Heart right ventricle (tissue), 16 donors: ENCODE data around the gene WDR35. TPM values are rescaled to one million over a fixed set of nuclear protein-coding genes. Genes with fewer than 3 reads are reported as not detected.

Experiments used
- ATAC-seq, 8 donors: fragments of 200-7000 bp; cut with Tn5 transposase; one replicate each; pipeline ENCODE4 v1.9.1; 2020; ENCODE audit warnings: mild to moderate bottlenecking in 8 of 8, moderate library complexity in 8 of 8, moderate number of reproducible peaks in 1 of 8
- DNase-seq, 2 donors: peaks; one replicate each; pipeline ENCODE4 v3.0.0-alpha.2; 2020
- H3K27ac ChIP-seq, 10 donors: fragments of 200-600 bp; sonication (generic) in 2 of 10; one replicate each; pipeline versions ENCODE4 v1.5.0 to v1.8.0; 2020 to 2022; ENCODE audit warnings: mild to moderate bottlenecking in 3 of 10
- H3K27me3 ChIP-seq, 7 donors: fragments of 200-600 bp; one replicate each; pipeline ENCODE4 v1.8.0; 2021 to 2022; ENCODE audit warnings: mild to moderate bottlenecking in 2 of 7
- H3K36me3 ChIP-seq, 9 donors: fragments of 200-600 bp; sonication (generic) in 1 of 9; one replicate each; pipeline versions ENCODE4 v1.5.0 to v1.8.0; 2020 to 2022; ENCODE audit warnings: mild to moderate bottlenecking in 2 of 9
- H3K4me1 ChIP-seq, 9 donors: fragments of 200-600 bp; sonication (generic) in 1 of 9; one replicate each; pipeline versions ENCODE4 v1.5.0 to v1.8.0; 2020 to 2022; ENCODE audit warnings: mild to moderate bottlenecking in 4 of 9
- H3K4me3 ChIP-seq, 10 donors: fragments of 200-600 bp; sonication (generic) in 2 of 10; one replicate each; pipeline versions ENCODE4 v1.5.0 to v1.8.0; 2020 to 2022; ENCODE audit warnings: mild to moderate bottlenecking in 7 of 10, moderate library complexity in 2 of 10
- H3K9me3 ChIP-seq, 11 donors: fragments of 200-600 bp in 10 of 11; sonication (generic) in 2 of 11; one replicate each; pipeline versions ENCODE4 v1.5.0 to v1.8.0; 2013 to 2022; ENCODE audit warnings: mild to moderate bottlenecking in 2 of 11, control low read depth in 1 of 11, moderate library complexity in 1 of 11
- whole genome bisulfite sequencing, 2 donors: extraction: QIAGEN DNeasy Blood & Tissue Kit; methylation state at CpG; one replicate each; pipeline ENCODE4 v1.1.7; 2013; ENCODE audit warnings: inconsistent platforms in 1 of 2; 5-methylcytosine and 5-hydroxymethylcytosine counted together
- intact Hi-C, 10 donors: fragments of 100-400 bp; cut with DNase I; formaldehyde crosslinking; loops; one replicate each; pipeline versions ENCODE4 v1.11.1 to v1.14.2; 2022
- polyA plus RNA-seq, 2 donors: library from polyadenylated mRNA; stranded (reverse); fragments of 200-250 nt; gene quantifications; one replicate each; pipeline ENCODE4 v1.2.3, GENCODE V29; 2013
- total RNA-seq, 10 donors: library from RNA; stranded (reverse); fragmentation: NEBNext Ultra II Directional in 3 of 10; extraction: Animal tissue kit (Norgen Biotek cat#: 25700) in 3 of 10; gene quantifications; one replicate each; pipeline versions ENCODE4 v1.2.1 to v1.2.4, GENCODE V29; 2021 to 2023
- TF ChIP-seq, protein P1 (sequence below), 9 donors: fragments of 200-600 bp; sonication (generic) in 2 of 9; IDR thresholded peaks; one replicate each; pipeline versions ENCODE4 v1.5.0 to v1.8.0; 2021 to 2022; ENCODE audit warnings: antibody characterized with exemption in 9 of 9, mild to moderate bottlenecking in 5 of 9, moderate library complexity in 1 of 9
- donor health status: Arrhythmogenic right ventricular cardiomyopathy.
- donor health status: ischemic (EF 13 %, LVEDD 7.1; RV severe dilation, severe dysfunction).
- donor health status: healthy with polysubstance abuse.
- donor health status: DM: no; HTN: yes; CAD: no.
- donor health status: DM: no; HTN: no; CAD: no.
- donor health status: ischemic (EF 25% LVEDD 6.9; RV normal size, moderate dysfunction).
- donor health status: ischemic (EF 25% LVEDD 5.7; RV mildly dilated, moderate dysfunction).
- donor health status: healthy.
- donor health status: DM: yes; HTN: yes; CAD: no.
- donor health status: Ischemic cardiomyopathy.
- donor health status: ischemic (EF 35%, LVEDD 5.7; RV mildly dilated, moderate dysfunction).
- donor health status: nonischemic (EF 11% LVEDD 7.7; RV severe dilation, severe dysfunction).
- donor health status: DM: yes; HTN: yes; CAD: no.
- donor health status: PGD.
- donor health status: ischemic (EF 29% LVEDD 5.4; RV normal size, mild dysfunction).
- donor health status: nonischemic (EF 23%, LVEDD 6.1; RV moderate dilation, normal function).

Gene WDR35
- total and polyA plus RNA-seq, 12 donors = 2.3 to 8.3 (median 5.4) TPM

DNA sequence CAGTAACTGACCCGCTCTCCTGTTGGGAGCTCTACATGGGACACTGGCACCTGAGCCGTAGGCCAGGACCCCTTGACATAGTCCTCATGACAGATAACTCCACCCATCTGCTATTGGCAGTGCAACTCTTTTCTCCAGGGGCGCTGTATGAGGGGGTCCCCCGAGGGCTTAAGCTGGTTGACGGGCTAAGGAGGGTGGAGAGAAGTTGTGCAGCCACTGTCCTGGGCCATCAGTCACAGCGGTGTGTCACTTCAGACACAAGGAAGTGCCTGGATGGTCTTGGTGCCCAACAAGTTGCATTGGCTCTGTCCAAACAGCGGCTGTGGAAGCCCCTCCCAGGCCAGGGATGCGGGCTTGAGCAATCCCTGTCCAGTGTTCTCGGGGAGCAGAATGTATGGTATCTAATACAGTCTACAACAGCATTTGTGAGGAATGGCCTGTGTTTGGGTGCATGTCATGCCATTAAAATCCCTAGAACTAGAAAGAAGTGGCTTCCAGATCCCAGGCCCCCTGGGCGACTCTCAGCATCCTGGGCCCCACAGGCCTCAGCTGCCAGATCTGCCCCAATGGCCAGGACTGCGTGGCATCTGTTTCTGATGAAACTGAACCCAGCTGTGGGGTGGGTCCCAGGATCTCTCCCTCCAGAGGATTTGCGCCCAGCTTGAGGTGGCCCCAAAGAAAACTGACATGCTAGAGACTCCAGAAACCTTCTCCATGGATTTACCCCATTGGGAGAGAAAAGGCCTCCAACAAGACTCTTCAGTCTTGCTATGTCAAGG lies 111.4 kb downstream of the WDR35 start:
- H3K36me3 ChIP-seq = no peaks in the 10 kb centered on the region
- H3K9me3 ChIP-seq = no peaks in the 10 kb centered on the region
- no peaks in the 10 kb centered on the region for H3K27me3 ChIP-seq
- no peak overlapping the region for H3K27ac ChIP-seq
- no peak overlapping the region for H3K4me3 ChIP-seq
- TF ChIP-seq, protein P1, sequence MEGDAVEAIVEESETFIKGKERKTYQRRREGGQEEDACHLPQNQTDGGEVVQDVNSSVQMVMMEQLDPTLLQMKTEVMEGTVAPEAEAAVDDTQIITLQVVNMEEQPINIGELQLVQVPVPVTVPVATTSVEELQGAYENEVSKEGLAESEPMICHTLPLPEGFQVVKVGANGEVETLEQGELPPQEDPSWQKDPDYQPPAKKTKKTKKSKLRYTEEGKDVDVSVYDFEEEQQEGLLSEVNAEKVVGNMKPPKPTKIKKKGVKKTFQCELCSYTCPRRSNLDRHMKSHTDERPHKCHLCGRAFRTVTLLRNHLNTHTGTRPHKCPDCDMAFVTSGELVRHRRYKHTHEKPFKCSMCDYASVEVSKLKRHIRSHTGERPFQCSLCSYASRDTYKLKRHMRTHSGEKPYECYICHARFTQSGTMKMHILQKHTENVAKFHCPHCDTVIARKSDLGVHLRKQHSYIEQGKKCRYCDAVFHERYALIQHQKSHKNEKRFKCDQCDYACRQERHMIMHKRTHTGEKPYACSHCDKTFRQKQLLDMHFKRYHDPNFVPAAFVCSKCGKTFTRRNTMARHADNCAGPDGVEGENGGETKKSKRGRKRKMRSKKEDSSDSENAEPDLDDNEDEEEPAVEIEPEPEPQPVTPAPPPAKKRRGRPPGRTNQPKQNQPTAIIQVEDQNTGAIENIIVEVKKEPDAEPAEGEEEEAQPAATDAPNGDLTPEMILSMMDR (IDR thresholded peaks at IDR 0.05) = no peak
- DNase-seq = no peak
- WGBS, 2 donors = 97 to 98% methylated on average over 12 of the region's 12 CpGs
- no peaks in the 10 kb centered on the region for H3K4me1 ChIP-seq
- intact Hi-C loops = loop anchor here in 1 of 10 donors (2.0 kb wide), 1 partner anchor 34 kb away; no protein-coding TSS in a partner anchor
- ATAC-seq = peak in 1 of 8 donors; percentile 29

GRCh38 chr2:19876751-19877150 lies 113.2 kb downstream of the WDR35 start:
- ATAC-seq (no peak), DNase-seq (no peak)
- Histone ChIP-seq H3K4me1 (no peaks in the 10 kb centered on the region), H3K9me3 (no peaks in the 10 kb centered on the region), H3K27ac (no peak overlapping the region), H3K4me3 (no peak overlapping the region), H3K36me3 (no peaks in the 10 kb centered on the region), H3K27me3 (no peaks in the 10 kb centered on the region)
- intact Hi-C loops = no loop called here
- TF ChIP-seq, protein P1 (IDR thresholded peaks at IDR 0.05) = no peak
- WGBS, 2 donors = 49 to 58% methylated on average over 4 of the region's 4 CpGs

GRCh38 chr2:19875280-19875679 lies 114.6 kb downstream of the WDR35 start:
- no peaks in the 10 kb centered on the region for H3K9me3 ChIP-seq
- H3K4me3 ChIP-seq = no peak overlapping the region
- no peak for DNase-seq
- intact Hi-C loops = no loop called here
- ATAC-seq = no peak
- 77 to 81% methylated on average over 1 of the region's 1 CpG for WGBS, 2 donors
- H3K27me3 ChIP-seq = no peaks in the 10 kb centered on the region
- no peaks in the 10 kb centered on the region for H3K4me1 ChIP-seq
- TF ChIP-seq, protein P1 (IDR thresholded peaks at IDR 0.05) = no peak
- no peak overlapping the region for H3K27ac ChIP-seq
- H3K36me3 ChIP-seq = no peaks in the 10 kb centered on the region

- no peak for ATAC-seq
- H3K4me3 ChIP-seq = no peak overlapping the region
- H3K4me1 ChIP-seq = no peaks in the 10 kb centered on the region
- H3K36me3 ChIP-seq = no peaks in the 10 kb centered on the region
- intact Hi-C loops = no loop called here
- H3K27ac ChIP-seq = no peak overlapping the region
- no peaks in the 10 kb centered on the region for H3K27me3 ChIP-seq
- DNase-seq = no peak
- no peaks in the 10 kb centered on the region for H3K9me3 ChIP-seq
- 90 to 92% methylated on average over 3 of the region's 3 CpGs for WGBS, 2 donors
- TF ChIP-seq, protein P1 (IDR thresholded peaks at IDR 0.05) = no peak
Measured at GRCh38 chr2:19874726-19875125, 115.2 kb downstream of the WDR35 start.
